DND-41 (cell line): ENCODE measurements around the gene MATK.

Experiments used
- ATAC-seq: fragments of 200-7000 bp; cut with Tn5 transposase; 3 replicates; pipeline ENCODE4 v1.9.1; 2021; ENCODE audit warnings: low read depth; ENCODE audit not compliant: insufficient read depth
- DNase-seq: peaks from one replicate; pipeline ENCODE4 v3.0.0-alpha.2; 2020
- H2AFZ ChIP-seq: 2 replicates; pipeline ENCODE4 v1.6.0; 2012; ENCODE audit warnings: low read depth, low read length
- H3K27ac ChIP-seq: 2 replicates; pipeline ENCODE4 v1.5.1; 2012; ENCODE audit warnings: low read length, inconsistent platforms
- H3K27me3 ChIP-seq: fragments of 200-600 bp; sonication (generic); 2 replicates; pipeline ENCODE4 v1.6.0; 2012; ENCODE audit warnings: low read length, mild to moderate bottlenecking, inconsistent platforms; ENCODE audit not compliant: insufficient read depth, poor library complexity
- H3K36me3 ChIP-seq: 2 replicates; pipeline ENCODE4 v1.5.1; 2012; ENCODE audit warnings: low read length, inconsistent platforms; ENCODE audit not compliant: insufficient read depth
- H3K4me1 ChIP-seq: 2 replicates; pipeline ENCODE4 v1.5.1; 2012; ENCODE audit warnings: mild to moderate bottlenecking, low read length; ENCODE audit not compliant: insufficient read depth
- H3K4me2 ChIP-seq: 2 replicates; pipeline ENCODE4 v1.6.0; 2012; ENCODE audit warnings: mild to moderate bottlenecking, moderate library complexity, low read length, inconsistent platforms; ENCODE audit not compliant: insufficient read depth
- H3K4me3 ChIP-seq, 2 experiments: fragments of 200-600 bp in 1 of 2; shearing (Covaris generic) in 1 of 2; 2 replicates each; pipeline ENCODE4 v1.5.1; 2012 to 2016; ENCODE audit warnings: inconsistent platforms in 2 of 2, low read length in 2 of 2, mild to moderate bottlenecking in 2 of 2, low read depth in 1 of 2, moderate library complexity in 1 of 2
- H3K79me2 ChIP-seq: 2 replicates; pipeline ENCODE4 v1.6.0; 2012; ENCODE audit warnings: low read length, inconsistent platforms; ENCODE audit not compliant: insufficient read depth
- H3K9ac ChIP-seq: 2 replicates; pipeline ENCODE4 v1.6.0; 2012; ENCODE audit warnings: low read depth, mild to moderate bottlenecking, inconsistent platforms, low read length, moderate library complexity
- H3K9me3 ChIP-seq: 2 replicates; pipeline ENCODE4 v1.5.1; 2012; ENCODE audit warnings: low read length, moderate library complexity, mild to moderate bottlenecking, inconsistent platforms; ENCODE audit not compliant: insufficient read depth, severe bottlenecking
- H4K20me1 ChIP-seq: 2 replicates; pipeline ENCODE4 v1.6.0; 2012; ENCODE audit warnings: low read length; ENCODE audit not compliant: insufficient read depth
- CTCF ChIP-seq: IDR thresholded peaks from 2 replicates; pipeline ENCODE4 v1.5.1; 2012; ENCODE audit warnings: borderline replicate concordance, low read length, moderate library complexity, mild to moderate bottlenecking; ENCODE audit not compliant: poor library complexity, severe bottlenecking; ENCODE audit errors: extremely low read depth
- EZH2 ChIP-seq: IDR thresholded peaks from 3 replicates; pipeline ENCODE4 v1.6.1; 2012; ENCODE audit warnings: borderline replicate concordance, low read depth, mild to moderate bottlenecking, moderate library complexity, low read length, inconsistent platforms; ENCODE audit not compliant: severe bottlenecking

The MATK gene

DNA sequence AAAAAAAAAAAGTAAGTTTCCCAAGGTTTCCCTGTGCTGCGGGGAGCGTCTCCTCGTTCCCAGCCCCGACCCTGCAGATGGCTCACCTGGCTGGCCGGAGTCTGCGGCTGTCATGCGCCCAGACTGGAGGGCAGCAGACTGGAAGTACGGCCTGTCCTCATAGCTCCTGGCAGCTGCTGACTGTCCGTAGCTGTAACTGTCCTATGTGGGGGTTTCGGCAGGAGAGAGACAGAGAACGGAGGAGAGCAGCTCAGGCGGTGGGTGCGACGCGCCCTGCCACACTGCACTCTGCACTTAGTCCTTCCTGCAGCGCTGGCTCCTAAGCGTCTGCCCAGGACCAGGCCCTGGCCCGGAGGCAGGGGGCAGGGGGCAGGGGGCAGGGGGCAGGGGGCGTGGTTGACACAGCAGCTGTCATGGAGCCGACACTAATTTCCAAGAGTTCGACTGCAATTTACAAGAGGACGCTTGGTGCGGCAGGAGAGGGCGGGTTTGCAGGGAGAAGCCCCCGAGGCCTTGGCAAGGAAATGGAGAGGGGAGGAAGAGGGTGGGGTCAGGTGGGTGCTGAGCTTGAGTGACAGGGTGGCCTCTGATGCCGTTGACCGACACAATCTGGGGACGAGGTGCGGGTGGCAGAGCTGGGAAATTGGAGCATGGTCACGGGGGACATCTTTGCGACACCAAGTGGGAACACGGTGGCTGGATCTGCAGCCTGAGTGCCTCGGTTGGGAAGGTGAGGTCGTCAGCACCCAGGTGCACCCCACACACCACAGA is 47.6 kb upstream of the MATK start:
- Histone ChIP-seq H4K20me1 (no peaks in the 10 kb centered on the region), H3K79me2 (no peaks in the 10 kb centered on the region), H2AFZ (no peak overlapping the region), H3K27me3 (no peaks in the 10 kb centered on the region), H3K4me2 (no peak overlapping the region), H3K4me1 (no peaks in the 10 kb centered on the region), H3K9ac (no peak overlapping the region), H3K4me3 (no peak overlapping the region), H3K36me3 (no peaks in the 10 kb centered on the region), H3K9me3 (peaks cover 11% of the 10 kb centered on the region), H3K27ac (no peak overlapping the region)
- ATAC-seq (no peak), DNase-seq (no peak)
- TF ChIP-seq CTCF (no peak), EZH2 (no peak)

DNA sequence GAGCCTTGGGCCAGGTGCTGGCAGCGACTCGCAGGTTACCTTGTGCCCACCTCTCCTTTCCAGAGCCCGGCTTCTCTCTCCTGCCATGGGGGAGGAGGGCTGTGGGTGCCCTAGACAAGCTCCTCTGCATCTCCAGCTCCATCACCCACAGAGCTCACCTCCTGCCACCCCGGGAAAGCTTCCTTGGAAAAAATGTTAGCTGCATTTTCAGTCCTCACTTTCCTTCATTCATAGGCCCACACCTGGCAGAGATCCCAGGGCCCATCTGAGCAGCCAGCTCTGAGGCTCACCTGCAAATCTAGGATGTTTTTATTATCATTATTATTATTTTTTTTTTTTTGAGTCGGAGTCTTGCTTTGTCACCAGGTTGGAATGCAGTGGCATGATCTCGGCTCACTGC is 45.8 kb upstream of the MATK start:
- H3K9ac ChIP-seq = no peak overlapping the region
- no peak for ATAC-seq

GRCh38 chr19:3831601-3832000 is 45.4 kb upstream of the MATK start:
- H3K4me3 ChIP-seq = no peak overlapping the region
- no peaks in the 10 kb centered on the region for H3K27me3 ChIP-seq
- H3K9me3 ChIP-seq = no peaks in the 10 kb centered on the region
- no peak for ATAC-seq
- H3K27ac ChIP-seq = no peak overlapping the region
- TF ChIP-seq EZH2 (no peak), CTCF (no peak)
- H2AFZ ChIP-seq = no peak overlapping the region
- no peak overlapping the region for H3K9ac ChIP-seq
- H3K79me2 ChIP-seq = no peaks in the 10 kb centered on the region
- no peak for DNase-seq
- H3K4me1 ChIP-seq = no peaks in the 10 kb centered on the region
- H3K4me2 ChIP-seq = no peak overlapping the region
- H4K20me1 ChIP-seq = no peaks in the 10 kb centered on the region
- no peaks in the 10 kb centered on the region for H3K36me3 ChIP-seq

More for the DNA sequence above, 45.8 kb upstream of the MATK start:
- no peak overlapping the region for H3K4me2 ChIP-seq
- no peaks in the 10 kb centered on the region for H3K79me2 ChIP-seq
- no peak for DNase-seq
- H3K9me3 ChIP-seq = no peaks in the 10 kb centered on the region
- no peak overlapping the region for H3K27ac ChIP-seq
- no peaks in the 10 kb centered on the region for H3K36me3 ChIP-seq
- H4K20me1 ChIP-seq = no peaks in the 10 kb centered on the region
- H2AFZ ChIP-seq = no peak overlapping the region
- no peak overlapping the region for H3K4me3 ChIP-seq
- no peaks in the 10 kb centered on the region for H3K4me1 ChIP-seq
- H3K27me3 ChIP-seq = no peaks in the 10 kb centered on the region
- TF ChIP-seq CTCF (no peak), EZH2 (no peak)
